Naive thymus-derived CD8-positive, alpha-beta T cell (primary cell): ENCODE data around the gene TBX5. TPM values are rescaled to one million over a fixed set of nuclear protein-coding genes. Genes with fewer than 3 reads are reported as not detected.

ENCODE experiments used
- ATAC-seq, 2 donors: fragments of 150-1000 bp; cut with Tn5 transposase in 1 of 2; sonication (Bioruptor Pico), chemical (Tn5 transposase) in 1 of 2; 1 replicate in 1 of 2; 2 replicates in 1 of 2; pipeline ENCODE4 v1.10.0; 2021; ENCODE audit warnings: mild to moderate bottlenecking in 2 of 2, moderate library complexity in 2 of 2
- POLR2A ChIA-PET: fragments of 350-600 bp; sonication (Branson Sonifier 250); formaldehyde crosslinking; loops from one replicate; lab custom pipeline; 2021; ENCODE audit warnings: antibody characterized with exemption; lab: Charles Lee
- DNase-seq, 10 donors: peaks; one replicate each; pipeline versions ENCODE4 v3.0.0 to v3.0.0-alpha.2; 2020 to 2022
- H3K27ac Mint-ChIP-seq, 10 donors: one replicate each; pipeline ENCODE4 v1.8.0; 2020 to 2022; ENCODE audit warnings: mild to moderate bottlenecking in 10 of 10, mixed read lengths in 10 of 10, moderate library complexity in 4 of 10, inconsistent platforms in 1 of 10
- H3K27me3 Mint-ChIP-seq, 5 donors: one replicate each; pipeline ENCODE4 v1.8.0; 2021 to 2022; ENCODE audit warnings: mixed read lengths in 5 of 5
- H3K36me3 Mint-ChIP-seq, 3 donors: one replicate each; pipeline ENCODE4 v1.8.0; 2020 to 2022; ENCODE audit warnings: mixed read lengths in 3 of 3, mild to moderate bottlenecking in 2 of 3, inconsistent platforms in 1 of 3
- H3K4me1 Mint-ChIP-seq, 4 donors: one replicate each; pipeline ENCODE4 v1.8.0; 2021 to 2022; ENCODE audit warnings: mixed read lengths in 4 of 4
- H3K4me3 Mint-ChIP-seq, 10 donors: one replicate each; pipeline ENCODE4 v1.8.0; 2020 to 2022; ENCODE audit warnings: mild to moderate bottlenecking in 10 of 10, mixed read lengths in 10 of 10, moderate library complexity in 6 of 10, inconsistent platforms in 1 of 10
- H3K9me3 Mint-ChIP-seq, 9 donors: one replicate each; pipeline ENCODE4 v1.8.0; 2020 to 2022; ENCODE audit warnings: mixed read lengths in 9 of 9, mild to moderate bottlenecking in 3 of 9, inconsistent platforms in 1 of 9, moderate library complexity in 1 of 9
- polyA plus RNA-seq, 3 donors: library from polyadenylated mRNA; unstranded; fragments of 300-500 nt; fragmentation: Illumina TruSeq; gene quantifications; one replicate each; pipeline ENCODE4 v1.2.3, GENCODE V29; 2021
- total RNA-seq, 8 experiments: library from RNA in 2 of 8; stranded (reverse) in 2 of 8; gene quantifications; one replicate each; pipeline ENCODE4 v1.2.3 and lab custom pipeline; 2021 to 2026

The TBX5 gene
- total and polyA plus RNA-seq, 5 experiments from 2014 or later, result not detected

- Mint-ChIP-seq H3K27ac (no peak overlapping the region), H3K4me1 (peaks cover 0 to 3% (median 0%) of the 10 kb centered on the region in 4 donors), H3K27me3 (peaks cover 21 to 83% (median 34%) of the 10 kb centered on the region in 5 donors), H3K9me3 (peaks cover 0 to 7% (median 0%) of the 10 kb centered on the region in 9 donors), H3K4me3 (no peak overlapping the region), H3K36me3 (no peaks in the 10 kb centered on the region)
- POLR2A ChIA-PET, result no interaction called here
- DNase-seq (no peak), ATAC-seq (no peak)
Observed at GRCh38 chr12:114420182-114420943, 14.4 kb upstream of the TBX5 start.

DNA sequence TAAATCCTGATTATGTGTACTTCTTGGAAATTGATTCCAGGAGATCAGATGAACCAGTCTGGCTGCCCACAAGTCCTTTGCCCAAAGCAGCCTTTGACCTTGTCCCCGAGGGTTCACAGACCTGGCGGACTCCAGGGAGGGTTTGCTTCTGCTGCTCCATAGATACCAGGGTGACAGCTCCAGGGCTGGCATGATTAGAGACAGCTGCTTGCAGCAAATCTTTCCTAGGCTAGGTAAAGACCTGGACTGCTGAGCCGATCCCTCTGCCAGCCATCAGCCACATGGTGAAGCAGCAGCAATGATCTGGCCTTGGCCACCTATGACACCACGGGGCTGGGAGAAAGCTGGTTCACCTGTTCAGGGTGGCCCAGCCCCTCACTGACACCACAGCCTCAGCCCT lies 10.1 kb upstream of the TBX5 start:
- Mint-ChIP-seq H3K27me3 (peaks cover 31 to 93% (median 63%) of the 10 kb centered on the region in 5 donors), H3K36me3 (peaks cover 0 to 4% (median 0%) of the 10 kb centered on the region in 3 donors), H3K4me3 (no peak overlapping the region), H3K27ac (no peak overlapping the region), H3K4me1 (peaks cover 0 to 4% (median 2%) of the 10 kb centered on the region in 4 donors), H3K9me3 (peaks cover 0 to 3% (median 0%) of the 10 kb centered on the region in 9 donors)
- POLR2A ChIA-PET, result no interaction called here
- ATAC-seq (no peak), DNase-seq (no peak)

DNA sequence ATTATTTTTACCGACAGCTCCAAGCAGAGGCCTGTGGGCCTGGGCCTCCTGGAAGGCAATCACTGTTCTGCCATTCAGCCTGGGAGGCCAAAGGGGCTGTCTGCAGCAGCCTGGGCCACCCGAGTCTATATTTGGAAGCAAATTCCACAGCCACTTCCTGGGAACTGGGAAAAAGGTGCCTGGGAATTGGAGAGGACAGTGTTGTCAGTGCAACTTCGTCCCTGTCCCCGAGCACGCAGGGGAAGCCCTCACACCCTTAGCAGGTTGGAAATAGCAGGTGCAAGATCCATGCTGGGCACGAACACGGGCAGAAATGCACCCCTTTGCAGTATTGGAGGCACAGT lies 9.6 kb upstream of the TBX5 start:
- DNase-seq, result no peak
- peaks cover 0 to 3% (median 0%) of the 10 kb centered on the region in 9 donors for H3K9me3 Mint-ChIP-seq
- POLR2A ChIA-PET, result no interaction called here
- peaks cover 0 to 4% (median 0%) of the 10 kb centered on the region in 3 donors for H3K36me3 Mint-ChIP-seq
- peaks cover 0 to 4% (median 3%) of the 10 kb centered on the region in 4 donors for H3K4me1 Mint-ChIP-seq
- H3K4me3 Mint-ChIP-seq, result no peak overlapping the region
- H3K27ac Mint-ChIP-seq, result no peak overlapping the region
- peaks cover 35 to 93% (median 66%) of the 10 kb centered on the region in 5 donors for H3K27me3 Mint-ChIP-seq
- ATAC-seq, result no peak

DNA sequence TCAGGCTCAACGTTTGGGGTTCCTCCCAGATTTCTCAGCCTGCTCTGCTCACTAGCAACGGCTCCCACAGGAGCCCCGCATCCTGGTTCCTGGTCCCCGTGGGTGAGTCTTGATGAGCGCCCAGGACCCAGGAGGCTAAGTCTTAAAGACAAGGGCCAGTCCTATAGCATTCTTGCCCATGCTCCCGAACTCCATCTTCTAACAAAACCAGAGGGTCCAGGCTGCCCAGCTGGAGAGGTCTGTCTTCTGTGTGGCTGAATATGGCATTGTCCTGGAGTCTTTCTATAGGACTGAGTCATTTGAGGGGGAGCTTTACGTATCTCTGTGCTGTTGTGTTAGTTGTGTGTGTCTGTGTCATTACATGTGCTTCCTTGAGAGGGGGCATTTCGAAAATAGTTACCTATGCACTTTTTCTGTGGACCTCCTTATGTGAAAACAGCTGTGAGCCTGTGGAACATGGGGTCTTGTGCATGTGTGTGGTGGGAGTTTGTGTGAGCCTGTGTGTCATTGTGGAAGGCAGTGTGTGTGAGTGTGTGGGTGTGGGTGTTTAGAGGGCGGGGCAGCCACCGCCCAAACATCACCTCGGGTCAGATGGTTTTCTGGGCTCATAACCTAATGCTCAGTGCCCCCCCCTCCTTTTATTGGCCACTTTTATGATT lies 9.1 kb upstream of the TBX5 start:
- H3K36me3 Mint-ChIP-seq, result peaks cover 0 to 4% (median 0%) of the 10 kb centered on the region in 3 donors
- H3K27me3 Mint-ChIP-seq, result peaks cover 38 to 96% (median 71%) of the 10 kb centered on the region in 5 donors
- H3K9me3 Mint-ChIP-seq, result peaks cover 0 to 5% (median 0%) of the 10 kb centered on the region in 9 donors
- H3K4me1 Mint-ChIP-seq, result peaks cover 0 to 7% (median 5%) of the 10 kb centered on the region in 4 donors
- no peak overlapping the region for H3K4me3 Mint-ChIP-seq
- POLR2A ChIA-PET, result no interaction called here
- DNase-seq, result no peak
- no peak overlapping the region for H3K27ac Mint-ChIP-seq
- ATAC-seq, result no peak

DNA sequence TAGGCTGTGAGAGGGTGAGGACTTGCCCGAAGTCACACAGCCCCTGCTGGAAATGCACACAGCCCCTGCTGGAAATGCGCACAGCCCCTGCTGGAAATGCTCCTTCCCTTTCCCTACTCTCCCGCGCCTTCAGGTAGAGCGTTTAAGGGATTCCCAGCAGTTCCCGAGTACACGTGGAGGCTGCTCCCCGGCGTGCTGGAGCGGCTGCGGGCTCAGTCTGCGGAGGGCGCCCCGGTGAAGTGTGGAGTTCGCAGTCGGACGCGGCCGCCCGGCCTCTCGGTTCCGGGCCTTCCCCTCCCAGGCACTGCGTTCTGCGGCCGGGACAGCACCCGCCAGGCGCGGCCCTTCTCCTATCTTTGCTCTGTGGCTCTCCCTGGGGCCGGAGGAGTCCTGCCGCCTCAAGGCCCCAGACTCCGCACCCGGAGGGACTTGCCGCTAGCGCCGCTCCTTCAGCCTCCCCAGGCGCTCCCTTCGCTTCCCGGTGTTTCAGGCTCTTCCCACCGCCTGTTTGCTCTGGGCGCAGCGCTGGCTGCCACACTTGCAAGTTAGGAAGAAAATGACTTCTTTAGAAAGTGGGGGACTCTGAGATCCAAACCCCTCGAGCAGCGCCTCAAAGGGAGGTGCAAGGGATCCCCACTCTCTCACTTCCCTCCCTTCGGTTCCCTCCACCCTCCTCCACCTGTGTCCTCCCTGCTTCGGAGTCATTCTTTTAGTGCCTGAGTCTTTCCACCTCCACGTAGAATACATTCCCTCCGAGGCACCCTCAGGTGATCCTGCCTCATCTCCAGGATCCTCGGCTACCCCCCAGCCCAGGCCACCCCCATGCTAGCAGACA lies 8.3 kb upstream of the TBX5 start:
- Mint-ChIP-seq H3K27ac (no peak overlapping the region), H3K4me1 (peaks cover 5 to 14% (median 8%) of the 10 kb centered on the region in 4 donors), H3K4me3 (no peak overlapping the region), H3K36me3 (peaks cover 0 to 4% (median 0%) of the 10 kb centered on the region in 3 donors), H3K27me3 (peaks cover 40 to 96% (median 74%) of the 10 kb centered on the region in 5 donors), H3K9me3 (peaks cover 0 to 5% (median 0%) of the 10 kb centered on the region in 9 donors)
- POLR2A ChIA-PET, result no interaction called here
- no peak for ATAC-seq
- no peak for DNase-seq

- no peak for DNase-seq
- H3K9me3 Mint-ChIP-seq, result peaks cover 0 to 6% (median 0%) of the 10 kb centered on the region in 9 donors
- peaks cover 12 to 22% (median 15%) of the 10 kb centered on the region in 4 donors for H3K4me1 Mint-ChIP-seq
- H3K27ac Mint-ChIP-seq, result no peak overlapping the region
- POLR2A ChIA-PET, result no interaction called here
- H3K4me3 Mint-ChIP-seq, result no peak overlapping the region
- H3K27me3 Mint-ChIP-seq, result peaks cover 42 to 99% (median 77%) of the 10 kb centered on the region in 5 donors
- no peak for ATAC-seq
- peaks cover 0 to 4% (median 0%) of the 10 kb centered on the region in 3 donors for H3K36me3 Mint-ChIP-seq
Observed at GRCh38 chr12:114412825-114413749, 7.1 kb upstream of the TBX5 start.

GRCh38 chr12:114412307-114412706 lies 6.4 kb upstream of the TBX5 start:
- POLR2A ChIA-PET, result no interaction called here
- ATAC-seq, result no peak
- Mint-ChIP-seq H3K27me3 (peaks cover 48 to 99% (median 78%) of the 10 kb centered on the region in 5 donors), H3K9me3 (peaks cover 0 to 8% (median 0%) of the 10 kb centered on the region in 9 donors), H3K4me3 (no peak overlapping the region), H3K4me1 (peaks cover 13 to 26% (median 16%) of the 10 kb centered on the region in 4 donors), H3K36me3 (peaks cover 0 to 4% (median 0%) of the 10 kb centered on the region in 3 donors), H3K27ac (no peak overlapping the region)
- DNase-seq, result no peak

- peaks cover 40 to 99% (median 77%) of the 10 kb centered on the region in 5 donors for H3K27me3 Mint-ChIP-seq
- no peak for DNase-seq
- no peak for ATAC-seq
- H3K4me3 Mint-ChIP-seq, result no peak overlapping the region
- H3K36me3 Mint-ChIP-seq, result peaks cover 0 to 8% (median 0%) of the 10 kb centered on the region in 3 donors
- H3K4me1 Mint-ChIP-seq, result peaks cover 10 to 28% (median 16%) of the 10 kb centered on the region in 4 donors
- POLR2A ChIA-PET, result no interaction called here
- peaks cover 0 to 8% (median 0%) of the 10 kb centered on the region in 9 donors for H3K9me3 Mint-ChIP-seq
- no peak overlapping the region for H3K27ac Mint-ChIP-seq
Observed at GRCh38 chr12:114411071-114411837, 5.3 kb upstream of the TBX5 start.

GRCh38 chr12:114409852-114410600 lies 4.1 kb upstream of the TBX5 start:
- ATAC-seq, result no peak
- POLR2A ChIA-PET, result no interaction called here
- H3K27ac Mint-ChIP-seq, result no peak overlapping the region
- H3K4me1 Mint-ChIP-seq, result peaks cover 12 to 36% (median 16%) of the 10 kb centered on the region in 4 donors
- H3K9me3 Mint-ChIP-seq, result peaks cover 0 to 8% (median 0%) of the 10 kb centered on the region in 9 donors
- H3K4me3 Mint-ChIP-seq, result peak overlapping the region in 7 of 10 donors; percentile 28 to 65 (median 43)
- peaks cover 38 to 99% (median 85%) of the 10 kb centered on the region in 5 donors for H3K27me3 Mint-ChIP-seq
- DNase-seq, result no peak
- peaks cover 0 to 5% (median 0%) of the 10 kb centered on the region in 3 donors for H3K36me3 Mint-ChIP-seq
